ENCODE measurements around the gene USP21.
A peak's percentile ranks its signal among the peaks of the same experiment; 100 is the strongest.
"Not testable (repeated sequence)": the region's sequence is repeated elsewhere in the genome, so short reads cannot be mapped to it uniquely, and the experiment has no call there.

Gene USP21

GRCh38 chr1:161159087-161159912 lies at the start of gene USP21:
Gene USP21 (plus strand): TSS chr1:161159500. CDS start chr1:161160641, 1,141 bp downstream.
- DNase-seq (ENCODE audit: low read depth in 3 of 3), result peak; percentile 85 to 87 (median 87)

GRCh38 chr1:161111117-161111516 lies 48.2 kb upstream of the USP21 start:
- DNase-seq (ENCODE audit: low read depth in 3 of 3), result no peak

GRCh38 chr1:161111527-161111926 lies 47.8 kb upstream of the USP21 start:
- DNase-seq (ENCODE audit: low read depth in 3 of 3), result no peak

- DNase-seq (ENCODE audit: low read depth in 3 of 3), result no peak
Measured at GRCh38 chr1:161113915-161114314, 45.4 kb upstream of the USP21 start.

GRCh38 chr1:161114556-161114955 lies 44.7 kb upstream of the USP21 start:
- DNase-seq (ENCODE audit: low read depth in 3 of 3), result no peak

GRCh38 chr1:161115132-161115711 lies 44.1 kb upstream of the USP21 start:
- no peak for DNase-seq (ENCODE audit: low read depth in 3 of 3)

GRCh38 chr1:161115961-161116360 lies 43.3 kb upstream of the USP21 start:
- not testable (repeated sequence) for DNase-seq (ENCODE audit: low read depth in 3 of 3)

- peak; percentile 68 to 79 (median 77) for DNase-seq (ENCODE audit: low read depth in 3 of 3)
Measured at GRCh38 chr1:161117759-161118581, 41.3 kb upstream of the USP21 start, which contains the start of the genes NIT1 and PFDN2. Gene NIT1 (plus strand): TSS chr1:161118105. CDS start chr1:161118177, 72 bp downstream. Gene PFDN2 (minus strand): TSS chr1:161118037. CDS start chr1:161118026, 11 bp downstream.

GRCh38 chr1:161119092-161119903 lies 40.0 kb upstream of the USP21 start:
- peak in 2 of 3 experiments; percentile 32 to 48 for DNase-seq (ENCODE audit: low read depth in 3 of 3)

GRCh38 chr1:161121042-161121650 lies 38.2 kb upstream of the USP21 start:
- DNase-seq (ENCODE audit: low read depth in 3 of 3), result no peak

GRCh38 chr1:161121834-161122233 lies 37.5 kb upstream of the USP21 start:
- no peak for DNase-seq (ENCODE audit: low read depth in 3 of 3)

GRCh38 chr1:161122967-161123366 lies 36.3 kb upstream of the USP21 start:
- DNase-seq (ENCODE audit: low read depth in 3 of 3), result no peak

- DNase-seq (ENCODE audit: low read depth in 3 of 3), result no peak
Measured at GRCh38 chr1:161127649-161128048, 31.7 kb upstream of the USP21 start.

- no peak for DNase-seq (ENCODE audit: low read depth in 3 of 3)
Measured at GRCh38 chr1:161128591-161129420, 30.5 kb upstream of the USP21 start.

- DNase-seq (ENCODE audit: low read depth in 3 of 3), result no peak
Measured at GRCh38 chr1:161130266-161130665, 29.0 kb upstream of the USP21 start.

- peak in 1 of 3 experiments; percentile 32 for DNase-seq (ENCODE audit: low read depth in 3 of 3)
Measured at GRCh38 chr1:161131523-161132409, 27.5 kb upstream of the USP21 start.

GRCh38 chr1:161132410-161133219 lies 26.7 kb upstream of the USP21 start, which contains the start of gene DEDD:
Gene DEDD (minus strand): TSS chr1:161132667. CDS start chr1:161124462, 8,205 bp downstream.
- DNase-seq (ENCODE audit: low read depth in 3 of 3), result peak; percentile 80 to 87 (median 82)

- DNase-seq (ENCODE audit: low read depth in 3 of 3), result no peak
Measured at GRCh38 chr1:161133220-161133740, 26.0 kb upstream of the USP21 start.

Measured in stimulated activated CD4-positive, alpha-beta T cell treated with anti-CD3 and anti-CD28 coated beads, TNF-alpha, amount 100 ng/mL, for 4 hours (primary cell).